Amygdala (tissue), 56 donors: Measurements from ENCODE around the gene GCSH.

ENCODE experiments used
- DNase-seq, 56 donors: peaks; one replicate each; lab custom pipeline; 2025; lab: John Stamatoyannopoulos, UW

The GCSH gene

DNA sequence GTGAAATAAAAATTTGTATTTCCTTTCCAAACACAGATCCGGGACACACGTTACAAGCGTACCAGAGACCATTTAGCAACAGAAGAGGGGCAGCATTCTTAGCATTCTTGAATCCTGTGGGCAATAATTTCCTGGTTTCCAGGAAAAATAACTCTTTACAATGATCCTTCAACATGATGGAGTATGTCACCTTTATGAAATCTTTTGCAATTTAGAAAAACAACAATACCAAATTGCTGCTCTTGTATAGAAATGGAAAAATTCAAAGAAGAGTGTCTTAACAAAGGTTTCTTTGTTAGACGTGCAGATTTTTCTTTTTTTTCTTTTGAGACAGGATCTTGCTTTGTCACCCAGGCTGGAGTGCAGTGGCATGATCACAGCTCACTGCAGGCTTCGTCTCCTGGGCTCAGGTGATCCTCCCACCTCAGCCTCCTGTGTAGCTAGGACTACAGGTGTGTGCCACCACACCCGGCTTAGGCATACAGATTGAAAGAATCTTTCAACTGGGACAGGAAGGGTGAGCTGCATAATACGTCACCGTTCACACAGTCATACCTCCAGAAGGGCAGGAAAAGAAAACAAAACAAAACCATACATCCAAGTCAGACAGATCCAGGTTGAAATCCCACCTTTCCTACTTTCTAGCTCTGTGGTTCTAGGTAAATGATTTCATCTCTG lies 10.8 kb upstream of the GCSH start:
- no peak for DNase-seq

DNA sequence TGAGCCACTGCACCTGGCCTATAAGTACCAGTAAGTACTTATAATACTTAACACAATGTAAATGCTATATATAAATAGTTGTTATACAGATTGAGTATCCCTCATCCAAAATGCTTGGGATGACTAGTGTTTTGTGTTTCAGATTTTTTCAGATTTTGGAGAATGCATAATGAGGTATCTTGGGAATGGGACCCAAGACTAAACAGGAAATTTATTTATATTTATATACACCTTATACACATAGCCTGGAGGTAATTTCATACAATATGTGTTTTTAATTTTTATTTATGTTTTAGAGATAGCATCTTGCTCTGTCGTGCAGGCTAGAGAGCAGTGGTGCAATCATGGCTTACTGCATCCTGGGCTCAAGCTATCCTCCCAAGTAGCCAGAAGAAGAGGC lies 9.8 kb upstream of the GCSH start:
- no peak for DNase-seq

DNA sequence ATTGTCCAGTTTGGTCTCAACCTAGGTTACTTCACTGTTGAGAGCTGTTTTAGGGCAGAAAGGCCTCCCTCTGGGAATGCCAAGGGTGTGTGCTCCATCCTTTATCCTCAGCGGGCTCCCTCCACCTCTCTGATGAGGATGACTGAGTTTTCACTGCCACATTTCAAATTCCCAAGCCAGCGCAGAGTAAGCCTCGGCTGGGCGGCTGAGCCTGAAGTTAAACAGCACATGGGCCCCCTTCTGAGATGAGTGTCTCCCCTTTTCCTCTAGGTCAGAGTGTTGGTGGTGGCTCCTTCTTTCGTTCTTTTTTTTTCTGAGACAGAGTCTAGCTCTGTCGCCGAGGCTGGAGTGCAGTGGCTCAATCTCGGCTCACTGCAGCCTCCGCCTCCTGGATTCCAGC lies 5.5 kb upstream of the GCSH start:
- DNase-seq: no peak

DNA sequence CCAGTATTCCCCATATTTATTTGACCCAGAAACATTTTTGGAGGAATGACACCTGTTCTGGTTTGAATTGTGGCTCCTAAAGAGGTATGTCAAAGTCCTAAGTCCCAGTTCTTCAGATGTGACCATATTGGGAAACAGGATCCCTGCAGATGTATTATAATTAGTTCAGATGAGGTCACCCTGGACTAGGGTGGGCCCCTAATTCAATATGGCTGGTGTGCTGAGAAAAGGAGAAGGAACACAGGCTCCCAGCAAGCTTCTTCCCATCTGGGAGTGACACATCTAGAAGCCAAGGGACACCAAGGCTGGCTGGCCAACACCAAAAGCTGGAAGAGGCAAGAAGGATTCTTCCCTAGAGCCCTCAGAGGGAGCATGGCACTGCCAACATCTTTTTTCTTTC lies 3.8 kb upstream of the GCSH start:
- no peak for DNase-seq

DNA sequence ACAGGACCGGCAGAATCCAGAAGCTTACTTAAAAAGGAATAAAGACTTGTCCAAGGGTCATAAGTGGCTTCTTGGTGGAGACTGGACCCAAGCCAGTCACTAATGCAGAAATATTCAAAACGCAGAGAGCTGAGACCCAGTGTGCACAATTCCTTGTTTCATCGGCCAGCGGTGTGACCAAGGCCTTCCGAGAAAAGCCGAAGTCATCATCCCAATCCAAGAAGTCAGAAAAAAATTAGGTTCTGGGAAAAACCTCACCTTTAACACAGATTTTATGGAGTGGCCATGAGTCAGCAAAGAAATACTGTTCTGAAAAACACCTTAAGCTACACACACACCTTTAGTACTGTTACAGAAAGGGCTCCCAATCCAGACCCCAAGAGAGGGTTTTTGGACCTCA lies 1.0 kb upstream of the GCSH start:
- DNase-seq: no peak

DNA sequence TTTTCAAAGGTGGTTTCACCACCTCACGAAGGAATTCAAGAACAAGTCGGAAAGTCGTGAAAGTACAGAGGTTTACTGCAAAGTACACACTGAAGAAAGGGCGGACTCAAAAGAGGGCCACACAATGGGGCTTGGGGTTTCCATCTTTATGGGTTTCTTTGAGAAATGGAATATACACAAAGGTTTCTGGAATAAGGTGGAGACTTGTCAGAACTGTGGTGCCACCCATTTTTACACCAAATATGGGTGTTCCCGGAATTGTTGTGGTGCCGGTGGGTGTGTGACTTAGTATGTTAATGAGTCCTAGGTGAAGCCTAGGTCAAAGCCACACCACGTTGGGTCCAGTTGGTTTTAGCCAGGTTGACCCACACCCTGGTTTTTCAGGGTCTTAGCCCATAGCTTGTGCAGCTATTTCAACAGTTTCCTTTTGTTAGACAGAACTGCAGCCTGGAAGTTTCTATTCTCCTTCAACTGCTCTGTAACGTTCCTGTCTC lies 567 bp upstream of the GCSH start:
- peak in 1 of 56 donors; percentile 42 for DNase-seq

DNA sequence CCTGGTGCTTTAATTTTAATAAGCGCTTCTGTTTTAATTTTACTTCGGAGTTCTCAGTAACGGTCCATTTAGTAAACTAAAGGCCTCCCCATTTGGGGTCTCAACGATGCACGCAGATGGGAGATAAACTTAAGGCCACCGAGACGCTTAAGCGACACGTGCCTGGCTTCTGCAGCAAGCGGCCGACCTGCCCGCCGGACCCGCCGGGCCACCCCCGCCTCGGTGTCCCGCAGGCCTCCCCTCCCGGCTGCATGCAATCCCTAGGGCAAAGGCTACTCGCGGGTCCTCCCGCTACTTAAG lies 592 bp downstream of the GCSH start:
- no peak for DNase-seq

DNA sequence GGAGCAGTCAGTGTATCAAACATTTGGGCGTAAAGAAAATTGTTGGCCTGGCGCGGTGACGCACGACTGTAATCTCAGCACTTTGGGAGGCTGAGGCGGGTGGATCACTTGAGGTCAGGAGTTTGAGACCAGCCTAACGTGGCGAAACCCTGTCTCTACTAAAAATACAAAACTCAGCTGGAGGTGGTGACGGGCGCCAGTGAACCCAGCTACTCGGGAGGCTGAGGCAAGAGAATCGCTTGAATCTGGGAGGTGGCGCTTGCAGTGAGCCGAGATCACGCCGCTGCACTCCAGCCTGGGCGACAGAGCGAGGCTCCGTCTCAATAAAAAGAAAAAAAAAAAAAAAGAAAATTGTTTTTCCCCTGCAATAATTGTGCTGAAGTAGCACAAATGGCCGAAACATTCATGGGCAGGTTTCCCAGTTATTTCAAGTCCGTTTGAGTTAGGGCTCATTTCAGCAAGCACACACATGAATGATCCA lies 1.4 kb downstream of the GCSH start:
- peak in 1 of 56 donors; percentile 1 for DNase-seq

DNA sequence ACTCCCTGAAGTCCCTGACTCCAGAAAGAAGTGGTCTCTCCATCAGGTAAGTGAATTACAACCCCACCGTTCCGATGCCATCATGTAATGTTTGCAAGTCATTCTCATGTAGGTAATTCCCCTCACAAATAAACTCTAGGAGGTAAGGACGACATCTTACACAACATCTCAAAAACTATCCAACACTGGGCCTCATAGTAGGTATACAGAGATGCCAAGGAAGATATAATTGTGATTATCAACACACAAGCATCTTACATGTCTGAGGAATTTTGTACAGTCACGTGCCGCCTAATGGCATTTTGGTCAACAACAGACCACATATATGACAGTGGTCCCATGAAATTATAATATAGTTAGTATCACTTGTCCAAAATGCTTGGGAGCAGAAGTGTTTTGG lies 7.4 kb downstream of the GCSH start:
- no peak for DNase-seq

DNA sequence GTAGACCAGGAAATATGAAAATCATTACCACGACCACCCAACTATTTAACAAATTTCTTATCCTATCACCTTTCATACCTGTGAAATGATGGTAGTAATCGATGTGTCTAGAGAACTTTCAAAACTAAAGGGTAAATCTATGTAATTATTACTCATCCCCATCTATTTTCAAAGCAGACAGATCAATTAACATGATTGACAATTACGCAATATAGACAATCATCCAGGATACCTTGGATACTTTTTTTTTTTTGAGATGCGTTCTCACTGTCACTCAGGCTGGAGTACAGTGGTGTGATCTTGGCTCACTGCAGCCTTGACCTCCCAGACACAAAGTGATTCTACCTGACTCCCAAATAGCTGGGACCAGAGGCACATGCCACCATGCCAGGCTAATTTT lies 15.2 kb downstream of the GCSH start:
- no peak for DNase-seq

DNA sequence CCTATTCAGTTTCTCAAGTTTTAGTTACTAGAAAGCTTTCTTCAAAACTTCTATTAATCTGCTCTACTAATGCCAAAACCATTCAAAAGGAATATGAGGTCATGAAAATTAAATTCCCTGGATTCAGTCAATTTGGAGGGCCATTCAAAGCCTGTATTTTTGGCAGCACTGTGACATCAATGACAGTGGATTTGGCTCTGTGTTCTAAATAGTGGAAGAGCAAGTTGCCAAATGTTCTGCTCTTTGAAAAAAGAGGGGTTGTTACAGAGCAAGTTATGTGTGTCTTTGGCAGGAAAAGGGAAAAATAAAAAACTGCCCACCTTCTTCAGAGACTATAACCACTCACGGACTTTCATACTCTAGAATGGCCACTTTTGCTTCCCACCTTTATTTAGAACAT lies 16.0 kb downstream of the GCSH start:
- no peak for DNase-seq

DNA sequence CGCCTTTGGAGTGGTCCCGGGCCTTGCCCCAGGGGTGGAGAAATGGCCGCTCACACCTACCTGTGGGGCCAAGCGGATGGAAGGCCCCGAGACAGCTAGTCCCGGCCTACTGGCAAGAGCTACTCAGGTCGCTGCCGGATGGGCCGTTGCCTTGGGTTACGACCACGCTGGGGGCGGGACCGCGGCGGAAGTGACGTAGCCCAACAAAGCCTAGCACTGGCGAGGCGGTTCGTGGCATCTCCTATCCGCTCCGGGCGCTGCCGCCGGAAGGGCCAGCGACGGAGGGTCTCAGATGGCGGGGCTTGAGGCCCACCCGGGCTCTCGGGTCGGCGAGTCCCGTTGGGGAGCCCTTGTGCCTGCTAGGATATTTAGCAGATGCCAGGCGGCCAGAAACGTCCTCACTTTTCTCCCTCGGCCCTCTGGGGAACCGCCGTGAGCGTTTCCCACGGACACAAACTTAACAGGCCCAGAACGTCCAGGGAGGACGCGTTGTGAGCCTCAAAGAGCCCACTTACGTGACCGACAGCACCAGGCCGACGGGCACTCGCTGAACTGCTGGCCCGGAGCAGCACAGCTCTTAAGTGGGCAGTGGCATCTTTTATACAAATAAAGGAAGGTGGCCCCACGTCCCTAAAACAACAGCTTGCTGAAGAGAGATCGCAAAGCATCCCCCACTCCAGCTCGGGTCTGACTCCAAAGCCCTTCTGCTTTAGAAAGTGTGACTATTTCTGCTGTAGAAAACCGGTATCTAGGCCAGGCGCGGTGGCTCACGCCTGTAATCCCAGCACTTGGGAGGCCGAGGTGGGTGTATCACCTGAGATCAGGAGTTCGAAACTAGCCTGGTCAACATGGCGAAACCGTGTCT lies 18.9 kb downstream of the GCSH start, which contains the start of gene C16orf46:
TSS of gene C16orf46 (minus strand) at position 163 of the 865 bp plus-strand sequence. CDS start 13,283 bp downstream, outside the sequence.
- DNase-seq: peak; percentile 89 to 100 (median 97)

DNA sequence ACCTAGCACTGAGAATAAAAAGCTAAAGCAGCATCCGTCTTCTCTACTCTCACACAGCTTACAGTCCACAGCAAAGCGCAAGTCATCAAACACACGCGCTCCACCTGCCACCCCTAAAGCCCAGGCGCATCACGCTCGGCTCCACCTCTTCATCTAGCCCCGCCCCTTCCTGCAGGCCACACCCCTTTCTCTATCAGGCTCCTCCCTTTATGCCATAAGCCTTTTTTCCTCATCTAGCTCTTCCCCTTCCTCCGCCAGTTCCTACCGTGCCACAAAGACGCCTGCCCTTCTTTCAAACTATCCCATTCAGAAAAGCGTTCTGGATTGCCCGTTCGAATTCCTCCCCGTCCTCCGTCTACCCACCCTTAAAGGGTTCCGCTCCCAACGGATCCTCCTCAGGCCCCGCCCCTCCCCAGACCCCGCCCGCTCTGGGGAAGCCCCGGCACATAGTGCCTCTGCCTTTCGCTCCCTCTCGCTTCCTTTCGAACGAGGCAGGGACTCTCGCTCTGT lies 19.6 kb downstream of the GCSH start:
- peak in 52 of 56 donors; percentile 60 to 100 (median 95) for DNase-seq

DNA sequence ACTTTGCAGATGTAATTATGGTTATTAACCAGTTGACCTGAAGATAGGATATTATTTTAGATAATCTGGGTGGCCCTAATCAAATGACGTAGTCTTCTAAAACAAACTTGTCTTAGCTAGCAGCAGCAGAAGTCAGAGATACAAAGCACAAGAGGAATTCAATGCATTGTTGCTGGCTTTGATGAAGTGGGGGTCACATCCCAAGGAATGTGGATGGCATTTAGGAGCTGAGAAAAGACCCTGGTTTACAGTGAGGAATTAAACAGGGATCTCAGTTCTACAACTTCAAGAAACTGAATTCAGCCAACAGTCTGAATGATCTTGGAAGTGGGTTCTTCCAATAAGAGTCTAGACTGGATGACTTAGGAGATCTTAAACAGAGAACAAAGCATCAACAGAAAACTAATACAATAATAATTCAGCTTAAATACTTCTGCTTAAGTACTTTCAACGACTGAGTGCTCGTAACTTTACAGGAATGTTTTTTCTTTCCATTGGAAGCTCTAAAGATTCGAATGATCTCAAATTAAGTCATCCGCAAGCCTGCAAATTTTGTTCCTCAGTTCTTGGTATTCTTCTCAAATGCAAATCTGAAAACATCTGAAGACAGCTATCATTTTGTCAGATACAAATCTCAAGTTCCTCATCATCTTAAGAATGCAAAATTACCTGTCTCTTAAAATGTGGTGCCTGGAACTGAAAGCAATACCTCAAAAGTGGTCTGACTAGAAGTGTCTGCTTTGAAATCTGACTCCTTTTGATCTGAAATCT lies 22.4 kb downstream of the GCSH start:
- no peak for DNase-seq

DNA sequence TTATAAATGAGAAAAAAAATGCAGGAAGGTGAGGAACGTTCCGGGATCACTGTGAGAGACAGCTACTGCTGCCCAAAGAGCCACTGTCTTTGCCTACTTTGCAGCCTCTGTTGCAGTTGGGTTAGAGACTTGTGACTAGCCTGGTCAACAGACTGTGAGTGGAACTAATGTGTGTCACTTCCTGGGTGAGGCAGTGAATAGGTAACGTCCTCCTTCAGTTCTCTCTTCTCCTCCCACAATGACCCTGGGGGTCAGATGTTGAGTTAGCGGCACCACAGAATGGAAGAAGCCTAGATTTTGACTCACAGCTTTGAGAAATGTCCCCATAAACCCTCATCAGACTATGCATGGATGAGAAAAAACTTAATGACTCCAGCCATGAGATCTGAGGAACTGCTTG lies 24.4 kb downstream of the GCSH start:
- no peak for DNase-seq

DNA sequence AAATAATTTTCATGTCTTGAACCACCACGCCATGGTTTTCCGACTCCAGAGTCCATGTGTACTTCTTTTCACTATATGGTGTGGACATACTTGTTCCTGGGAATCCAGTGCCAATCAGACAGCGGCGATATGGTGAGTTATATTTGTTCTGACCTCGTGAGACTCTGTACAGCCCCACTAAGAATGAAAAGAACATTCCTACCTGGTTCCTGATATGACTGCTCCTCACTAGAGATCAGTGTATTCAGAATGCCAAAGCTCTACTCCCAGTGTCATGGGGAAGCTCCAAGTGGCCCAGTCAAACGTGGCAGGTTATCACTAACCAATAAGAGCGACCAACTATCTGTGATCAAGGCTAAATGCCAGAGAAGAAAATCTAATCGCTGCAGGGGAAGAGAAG lies 25.2 kb downstream of the GCSH start:
- DNase-seq: no peak

DNA sequence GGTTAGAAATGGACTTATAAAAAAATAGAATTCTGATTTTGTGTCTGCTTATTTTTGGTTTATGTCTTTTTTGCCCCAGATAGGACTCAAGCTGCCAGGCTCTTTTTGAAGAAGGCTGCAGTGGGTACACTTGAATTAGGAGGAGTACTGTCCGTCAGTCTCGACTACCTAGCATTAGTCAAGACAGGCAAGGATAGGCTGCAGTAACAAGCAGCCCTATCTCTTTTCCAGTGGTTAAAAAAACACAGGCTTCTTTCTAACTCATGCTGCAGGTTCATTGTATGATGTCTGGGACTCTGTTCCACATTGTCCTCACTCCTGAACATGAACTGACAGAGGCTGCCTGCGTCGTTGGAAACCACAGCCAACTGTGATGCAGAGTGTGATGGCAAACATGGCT lies 27.1 kb downstream of the GCSH start:
- DNase-seq: no peak

DNA sequence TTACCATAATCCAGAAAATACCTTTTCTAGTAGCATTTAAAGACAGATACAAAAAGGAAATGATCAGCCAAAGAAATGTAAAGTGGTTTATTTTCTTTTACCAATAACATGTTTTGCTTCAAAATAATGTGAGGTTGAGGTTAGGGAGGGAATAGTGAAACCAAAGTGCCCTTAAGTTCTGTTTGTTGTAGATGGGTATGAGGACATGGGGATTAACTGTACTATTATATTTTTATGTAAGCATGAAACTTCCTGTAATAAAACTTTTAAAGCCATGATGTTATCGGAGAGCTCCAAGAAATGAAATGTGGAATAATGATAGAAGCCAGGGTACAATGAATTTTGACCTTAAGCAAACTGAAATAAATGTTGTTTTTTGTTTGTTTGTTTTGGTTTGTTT lies 29.0 kb downstream of the GCSH start:
- no peak for DNase-seq

DNA sequence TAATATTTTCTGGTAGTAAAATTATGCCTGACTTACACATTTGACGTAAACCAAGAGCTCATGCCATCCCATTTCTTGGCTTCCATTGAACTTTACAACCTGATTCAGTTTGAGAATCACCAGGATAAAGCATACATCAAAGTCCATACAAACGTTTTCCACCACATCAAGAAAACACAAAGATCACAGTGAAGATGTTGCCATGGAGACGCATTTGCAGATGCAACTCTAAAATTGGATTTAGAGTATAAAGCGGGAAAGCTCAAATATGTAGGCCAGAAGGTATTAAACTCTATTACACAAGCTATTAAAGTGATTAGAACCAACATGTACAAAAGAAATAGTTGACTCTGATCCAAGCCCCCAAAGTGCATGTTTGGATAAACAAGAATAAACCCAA lies 29.5 kb downstream of the GCSH start:
- DNase-seq: no peak

DNA sequence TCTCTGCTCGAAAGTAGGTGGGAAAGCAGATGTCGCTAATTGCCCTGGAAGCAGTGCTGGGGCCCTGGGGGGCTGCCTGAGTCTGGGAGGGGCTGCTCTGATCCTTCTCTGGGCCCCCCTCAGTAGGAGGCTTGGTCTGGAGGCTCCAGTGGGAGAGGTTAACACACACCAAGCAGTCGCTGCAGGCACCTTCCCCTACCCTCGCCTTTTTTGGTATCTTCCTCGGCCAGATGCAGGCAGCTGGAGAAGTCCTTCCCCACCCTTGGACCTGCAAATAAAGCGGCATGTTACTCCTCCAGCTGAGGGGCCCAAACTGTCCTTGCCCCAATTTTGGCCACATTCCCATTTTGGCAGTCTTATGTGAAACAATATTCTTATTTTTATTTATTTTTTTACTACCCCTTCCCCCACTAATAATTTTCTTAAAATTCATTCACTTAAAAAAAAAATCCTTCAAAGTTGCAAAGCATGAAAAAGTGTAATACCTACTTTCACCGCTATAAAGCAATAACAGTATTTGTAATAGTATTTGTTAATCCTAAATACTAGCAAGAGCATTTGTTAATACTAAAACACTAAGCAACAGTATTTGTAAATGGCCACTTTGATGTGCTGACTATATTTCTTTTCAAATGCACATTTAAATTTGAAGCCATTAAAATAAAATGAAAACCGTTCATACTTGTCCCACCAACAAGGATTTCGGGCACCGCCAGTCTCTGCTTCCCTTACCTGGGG lies 34.2 kb downstream of the GCSH start:
- no peak for DNase-seq
